Epithelial cell of proximal tubule (primary cell): ENCODE data around the gene RSRC2. TPM values are rescaled to one million over a fixed set of nuclear protein-coding genes. Genes with fewer than 3 reads are reported as not detected.

Source experiments
- DNase-seq: peaks from one replicate; pipeline ENCODE4 v3.0.0-alpha.2; 2011; ENCODE audit warnings: low read depth
- H3K4me3 ChIP-seq: 2 replicates; pipeline ENCODE4 v1.5.1; 2011; ENCODE audit warnings: low read depth, mild to moderate bottlenecking, low read length
- CTCF ChIP-seq: conservative IDR thresholded peaks from 2 replicates; pipeline ENCODE4 v1.5.1; 2012; ENCODE audit warnings: low read depth, mild to moderate bottlenecking, low read length
- total RNA-seq: library from RNA; depleted of rRNA; stranded (reverse); fragments of >200 nt; gene quantifications from 2 replicates; pipeline ENCODE4 v1.2.3, GENCODE V29; 2015

RSRC2 gene
- total RNA-seq, 1 donor from 2014 or later: 72.4 TPM

GRCh38 chr12:122558745-122559641, 32.3 kb upstream of the RSRC2 start:
- TF ChIP-seq CTCF: no peak
- no peak for DNase-seq
- H3K4me3 ChIP-seq: no peak overlapping the region

- H3K4me3 ChIP-seq: no peak overlapping the region
- DNase-seq: no peak
These were observed 20.6 kb upstream of the RSRC2 start for GRCh38 chr12:122547330-122547729.

GRCh38 chr12:122545855-122546254, 19.1 kb upstream of the RSRC2 start:
- H3K4me3 ChIP-seq: no peak overlapping the region
- no peak for DNase-seq
- no peak for TF ChIP-seq CTCF

More at GRCh38 chr12:122547330-122547729, 20.6 kb upstream of the RSRC2 start:
- no peak for TF ChIP-seq CTCF

- H3K4me3 ChIP-seq: no peak overlapping the region
- no peak for DNase-seq
- TF ChIP-seq CTCF: no peak
These were observed 17.8 kb upstream of the RSRC2 start for GRCh38 chr12:122544537-122544936.

GRCh38 chr12:122538496-122538895, 11.8 kb upstream of the RSRC2 start:
- no peak for TF ChIP-seq CTCF
- no peak for DNase-seq
- H3K4me3 ChIP-seq: no peak overlapping the region

GRCh38 chr12:122537021-122537420, 10.3 kb upstream of the RSRC2 start:
- no peak overlapping the region for H3K4me3 ChIP-seq
- no peak for TF ChIP-seq CTCF
- no peak for DNase-seq

GRCh38 chr12:122533856-122534255, 7.1 kb upstream of the RSRC2 start:
- DNase-seq: no peak
- TF ChIP-seq CTCF: no peak
- H3K4me3 ChIP-seq: no peak overlapping the region
